Measurements from ENCODE around the gene MTMR12. TPM values are rescaled to one million over a fixed set of nuclear protein-coding genes. Genes with fewer than 3 reads are reported as not detected.

MTMR12 gene
- 12.9 TPM for total RNA-seq
- polyA plus RNA-seq, result 11.7 TPM
- long read RNA-seq, donor 1, result 0 reads
- long read RNA-seq, donor 2, result 0 reads
- long read RNA-seq, donor 3, full-length matches to known transcripts, result 3 of 13 reads
- long read RNA-seq, donor 3, partial matches to known transcripts, result 10 of 13 reads
- long read RNA-seq, donor 3, other reads (novel, unspliced or antisense), result 0 of 13 reads
- long read RNA-seq, donor 4, full-length matches to known transcripts, result 3 of 3 reads
- long read RNA-seq, donor 4, partial matches to known transcripts, result 0 of 3 reads
- long read RNA-seq, donor 4, other reads (novel, unspliced or antisense), result 0 of 3 reads
- long read RNA-seq, donor 5, full-length matches to known transcripts, result 1 of 1 reads
- long read RNA-seq, donor 5, partial matches to known transcripts, result 0 of 1 reads
- long read RNA-seq, donor 5, other reads (novel, unspliced or antisense), result 0 of 1 reads
- long read RNA-seq, donor 6, full-length matches to known transcripts, result 2 of 2 reads
- long read RNA-seq, donor 6, partial matches to known transcripts, result 0 of 2 reads
- long read RNA-seq, donor 6, other reads (novel, unspliced or antisense), result 0 of 2 reads
- long read RNA-seq, donor 7, result 0 reads
- long read RNA-seq, donor 8, result 0 reads
- long read RNA-seq, donor 9, result 0 reads
- long read RNA-seq, donor 10, full-length matches to known transcripts, result 1 of 1 reads
- long read RNA-seq, donor 10, partial matches to known transcripts, result 0 of 1 reads
- long read RNA-seq, donor 10, other reads (novel, unspliced or antisense), result 0 of 1 reads

GRCh38 chr5:32312595-32313332 is at the start of gene MTMR12:
TSS of gene MTMR12 (minus strand) at chr5:32312939. CDS start at chr5:32312838, 101 bp downstream.
- Histone ChIP-seq H3K27me3 (ENCODE audit: control insufficient read depth in 2 of 2, insufficient read depth in 1 of 2, low read length in 1 of 2) (no peaks in the 10 kb centered on the region), H3K36me3 (ENCODE audit: control insufficient read depth in 2 of 2, insufficient read depth in 2 of 2, low read length in 1 of 2) (peaks cover 0 to 2% of the 10 kb centered on the region in 2 donors), H3K27ac (ENCODE audit: low read depth in 1 of 2, low read length in 1 of 2) (peak within 1 kb of the TSS; percentile 85 to 87), H3K4me3 (ENCODE audit: low read length in 2 of 2) (peak within 1 kb of the TSS; percentile 63 to 84), H3K4me1 (ENCODE audit: control insufficient read depth in 2 of 2, insufficient read depth in 2 of 2, low read length in 2 of 2) (peaks cover 6 to 17% of the 10 kb centered on the region in 2 donors), H3K9me3 (ENCODE audit: control insufficient read depth in 2 of 2, insufficient read depth in 1 of 2, low read length in 1 of 2) (no peaks in the 10 kb centered on the region)
- WGBS, result under 1% methylated on average over 83 of the region's 83 CpGs
- DNase-seq (ENCODE audit: low read depth in 6 of 9, low spot score in 9 of 9), result peak; percentile 96 to 99 (median 99)

GRCh38 chr5:32362527-32362926 is 49.8 kb upstream of the MTMR12 start:
- no peaks in the 10 kb centered on the region for H3K9me3 ChIP-seq (ENCODE audit: control insufficient read depth in 2 of 2, insufficient read depth in 1 of 2, low read length in 1 of 2)
- no peaks in the 10 kb centered on the region for H3K27me3 ChIP-seq (ENCODE audit: control insufficient read depth in 2 of 2, insufficient read depth in 1 of 2, low read length in 1 of 2)
- no peak for DNase-seq (ENCODE audit: low read depth in 6 of 9, low spot score in 9 of 9)
- no peak overlapping the region for H3K4me3 ChIP-seq (ENCODE audit: low read length in 2 of 2)
- H3K36me3 ChIP-seq (ENCODE audit: control insufficient read depth in 2 of 2, insufficient read depth in 2 of 2, low read length in 1 of 2), result peaks cover 24 to 42% of the 10 kb centered on the region in 2 donors
- H3K27ac ChIP-seq (ENCODE audit: low read depth in 1 of 2, low read length in 1 of 2), result no peak overlapping the region
- 99% methylated on average over 4 of the region's 4 CpGs for WGBS
- no peaks in the 10 kb centered on the region for H3K4me1 ChIP-seq (ENCODE audit: control insufficient read depth in 2 of 2, insufficient read depth in 2 of 2, low read length in 2 of 2)

GRCh38 chr5:32360906-32361305 is 48.2 kb upstream of the MTMR12 start:
- no peak overlapping the region for H3K27ac ChIP-seq (ENCODE audit: low read depth in 1 of 2, low read length in 1 of 2)
- H3K4me3 ChIP-seq (ENCODE audit: low read length in 2 of 2), result no peak overlapping the region
- H3K9me3 ChIP-seq (ENCODE audit: control insufficient read depth in 2 of 2, insufficient read depth in 1 of 2, low read length in 1 of 2), result no peaks in the 10 kb centered on the region
- 99% methylated on average over 4 of the region's 4 CpGs for WGBS
- no peak for DNase-seq (ENCODE audit: low read depth in 6 of 9, low spot score in 9 of 9)
- H3K4me1 ChIP-seq (ENCODE audit: control insufficient read depth in 2 of 2, insufficient read depth in 2 of 2, low read length in 2 of 2), result no peaks in the 10 kb centered on the region
- H3K36me3 ChIP-seq (ENCODE audit: control insufficient read depth in 2 of 2, insufficient read depth in 2 of 2, low read length in 1 of 2), result peaks cover 24 to 55% of the 10 kb centered on the region in 2 donors
- H3K27me3 ChIP-seq (ENCODE audit: control insufficient read depth in 2 of 2, insufficient read depth in 1 of 2, low read length in 1 of 2), result no peaks in the 10 kb centered on the region

GRCh38 chr5:32358611-32359010 is 45.9 kb upstream of the MTMR12 start:
- no peak overlapping the region for H3K27ac ChIP-seq (ENCODE audit: low read depth in 1 of 2, low read length in 1 of 2)
- no peaks in the 10 kb centered on the region for H3K27me3 ChIP-seq (ENCODE audit: control insufficient read depth in 2 of 2, insufficient read depth in 1 of 2, low read length in 1 of 2)
- no peak overlapping the region for H3K4me3 ChIP-seq (ENCODE audit: low read length in 2 of 2)
- H3K9me3 ChIP-seq (ENCODE audit: control insufficient read depth in 2 of 2, insufficient read depth in 1 of 2, low read length in 1 of 2), result no peaks in the 10 kb centered on the region
- 91% methylated on average over 6 of the region's 6 CpGs for WGBS
- no peak for DNase-seq (ENCODE audit: low read depth in 6 of 9, low spot score in 9 of 9)
- H3K4me1 ChIP-seq (ENCODE audit: control insufficient read depth in 2 of 2, insufficient read depth in 2 of 2, low read length in 2 of 2), result no peaks in the 10 kb centered on the region
- H3K36me3 ChIP-seq (ENCODE audit: control insufficient read depth in 2 of 2, insufficient read depth in 2 of 2, low read length in 1 of 2), result peaks cover 20 to 54% of the 10 kb centered on the region in 2 donors

- Histone ChIP-seq H3K4me3 (ENCODE audit: low read length in 2 of 2) (no peak overlapping the region), H3K36me3 (ENCODE audit: control insufficient read depth in 2 of 2, insufficient read depth in 2 of 2, low read length in 1 of 2) (peaks cover 20 to 50% of the 10 kb centered on the region in 2 donors)
- DNase-seq (ENCODE audit: low read depth in 6 of 9, low spot score in 9 of 9), result no peak
Observed at GRCh38 chr5:32357658-32358057, 44.9 kb upstream of the MTMR12 start.

GRCh38 chr5:32355686-32356085 is 42.9 kb upstream of the MTMR12 start:
- Histone ChIP-seq H3K36me3 (ENCODE audit: control insufficient read depth in 2 of 2, insufficient read depth in 2 of 2, low read length in 1 of 2) (peaks cover 15 to 41% of the 10 kb centered on the region in 2 donors), H3K27ac (ENCODE audit: low read depth in 1 of 2, low read length in 1 of 2) (no peak overlapping the region), H3K9me3 (ENCODE audit: control insufficient read depth in 2 of 2, insufficient read depth in 1 of 2, low read length in 1 of 2) (no peaks in the 10 kb centered on the region), H3K4me3 (ENCODE audit: low read length in 2 of 2) (no peak overlapping the region), H3K4me1 (ENCODE audit: control insufficient read depth in 2 of 2, insufficient read depth in 2 of 2, low read length in 2 of 2) (no peaks in the 10 kb centered on the region), H3K27me3 (ENCODE audit: control insufficient read depth in 2 of 2, insufficient read depth in 1 of 2, low read length in 1 of 2) (no peaks in the 10 kb centered on the region)
- no peak for DNase-seq (ENCODE audit: low read depth in 6 of 9, low spot score in 9 of 9)
- 90% methylated on average over 4 of the region's 4 CpGs for WGBS

More at GRCh38 chr5:32357658-32358057, 44.9 kb upstream of the MTMR12 start:
- Histone ChIP-seq H3K4me1 (ENCODE audit: control insufficient read depth in 2 of 2, insufficient read depth in 2 of 2, low read length in 2 of 2) (no peaks in the 10 kb centered on the region), H3K9me3 (ENCODE audit: control insufficient read depth in 2 of 2, insufficient read depth in 1 of 2, low read length in 1 of 2) (no peaks in the 10 kb centered on the region), H3K27me3 (ENCODE audit: control insufficient read depth in 2 of 2, insufficient read depth in 1 of 2, low read length in 1 of 2) (no peaks in the 10 kb centered on the region), H3K27ac (ENCODE audit: low read depth in 1 of 2, low read length in 1 of 2) (no peak overlapping the region)

GRCh38 chr5:32353420-32353819 is 40.7 kb upstream of the MTMR12 start:
- H3K36me3 ChIP-seq (ENCODE audit: control insufficient read depth in 2 of 2, insufficient read depth in 2 of 2, low read length in 1 of 2), result peaks cover 3 to 23% of the 10 kb centered on the region in 2 donors
- WGBS, result 97% methylated on average over 9 of the region's 9 CpGs
- no peak for DNase-seq (ENCODE audit: low read depth in 6 of 9, low spot score in 9 of 9)
- H3K9me3 ChIP-seq (ENCODE audit: control insufficient read depth in 2 of 2, insufficient read depth in 1 of 2, low read length in 1 of 2), result no peaks in the 10 kb centered on the region
- H3K4me3 ChIP-seq (ENCODE audit: low read length in 2 of 2), result no peak overlapping the region
- no peak overlapping the region for H3K27ac ChIP-seq (ENCODE audit: low read depth in 1 of 2, low read length in 1 of 2)
- H3K27me3 ChIP-seq (ENCODE audit: control insufficient read depth in 2 of 2, insufficient read depth in 1 of 2, low read length in 1 of 2), result no peaks in the 10 kb centered on the region
- no peaks in the 10 kb centered on the region for H3K4me1 ChIP-seq (ENCODE audit: control insufficient read depth in 2 of 2, insufficient read depth in 2 of 2, low read length in 2 of 2)

GRCh38 chr5:32352685-32353084 is 39.9 kb upstream of the MTMR12 start:
- Histone ChIP-seq H3K9me3 (ENCODE audit: control insufficient read depth in 2 of 2, insufficient read depth in 1 of 2, low read length in 1 of 2) (no peaks in the 10 kb centered on the region), H3K27ac (ENCODE audit: low read depth in 1 of 2, low read length in 1 of 2) (no peak overlapping the region), H3K36me3 (ENCODE audit: control insufficient read depth in 2 of 2, insufficient read depth in 2 of 2, low read length in 1 of 2) (peaks cover 0 to 18% of the 10 kb centered on the region in 2 donors), H3K4me3 (ENCODE audit: low read length in 2 of 2) (no peak overlapping the region), H3K4me1 (ENCODE audit: control insufficient read depth in 2 of 2, insufficient read depth in 2 of 2, low read length in 2 of 2) (no peaks in the 10 kb centered on the region), H3K27me3 (ENCODE audit: control insufficient read depth in 2 of 2, insufficient read depth in 1 of 2, low read length in 1 of 2) (no peaks in the 10 kb centered on the region)
- DNase-seq (ENCODE audit: low read depth in 6 of 9, low spot score in 9 of 9), result no peak
- WGBS, result 91% methylated on average over 8 of the region's 8 CpGs

Data from thymus (tissue), 14 donors.